ENCODE measurements around the gene TBX2. TPM values are rescaled to one million over a fixed set of nuclear protein-coding genes. Genes with fewer than 3 reads are reported as not detected.
A peak's percentile ranks its signal among the peaks of the same experiment; 100 is the strongest.

The TBX2 gene
- total RNA-seq (10 to 100 TPM in 2 of 9 donors, 1 to 10 TPM in 7; 6.4 to 16.0 (median 7.3) TPM), polyA plus RNA-seq (10 to 100 TPM in 2 of 3 donors, 1 to 10 TPM in 1; 2.4 to 22.1 (median 14.9) TPM)
- long read RNA-seq, donor 1 = 0 reads
- long read RNA-seq, donor 2 = 0 reads
- long read RNA-seq, donor 3 = 0 reads
- long read RNA-seq, donor 4 = 0 reads
- long read RNA-seq, donor 5, transcript TBX2-201 (7 exons, 3,339 nt) = major isoform, 27 of 28 reads
- long read RNA-seq, donor 5, partial matches to known transcripts = 0 of 28 reads
- long read RNA-seq, donor 5, other reads (novel, unspliced or antisense) = 1 of 28 reads
- long read RNA-seq, donor 6, partial matches to known transcripts = 0 of 1 reads
- long read RNA-seq, donor 6, other reads (novel, unspliced or antisense) = 1 of 1 reads
- long read RNA-seq, donor 7 = 0 reads
- long read RNA-seq, donor 8, partial matches to known transcripts = 0 of 2 reads
- long read RNA-seq, donor 8, other reads (novel, unspliced or antisense) = 0 of 2 reads
- long read RNA-seq, donor 9 = 0 reads
- long read RNA-seq, donor 10, partial matches to known transcripts = 0 of 1 reads
- long read RNA-seq, donor 10, other reads (novel, unspliced or antisense) = 0 of 1 reads

DNA sequence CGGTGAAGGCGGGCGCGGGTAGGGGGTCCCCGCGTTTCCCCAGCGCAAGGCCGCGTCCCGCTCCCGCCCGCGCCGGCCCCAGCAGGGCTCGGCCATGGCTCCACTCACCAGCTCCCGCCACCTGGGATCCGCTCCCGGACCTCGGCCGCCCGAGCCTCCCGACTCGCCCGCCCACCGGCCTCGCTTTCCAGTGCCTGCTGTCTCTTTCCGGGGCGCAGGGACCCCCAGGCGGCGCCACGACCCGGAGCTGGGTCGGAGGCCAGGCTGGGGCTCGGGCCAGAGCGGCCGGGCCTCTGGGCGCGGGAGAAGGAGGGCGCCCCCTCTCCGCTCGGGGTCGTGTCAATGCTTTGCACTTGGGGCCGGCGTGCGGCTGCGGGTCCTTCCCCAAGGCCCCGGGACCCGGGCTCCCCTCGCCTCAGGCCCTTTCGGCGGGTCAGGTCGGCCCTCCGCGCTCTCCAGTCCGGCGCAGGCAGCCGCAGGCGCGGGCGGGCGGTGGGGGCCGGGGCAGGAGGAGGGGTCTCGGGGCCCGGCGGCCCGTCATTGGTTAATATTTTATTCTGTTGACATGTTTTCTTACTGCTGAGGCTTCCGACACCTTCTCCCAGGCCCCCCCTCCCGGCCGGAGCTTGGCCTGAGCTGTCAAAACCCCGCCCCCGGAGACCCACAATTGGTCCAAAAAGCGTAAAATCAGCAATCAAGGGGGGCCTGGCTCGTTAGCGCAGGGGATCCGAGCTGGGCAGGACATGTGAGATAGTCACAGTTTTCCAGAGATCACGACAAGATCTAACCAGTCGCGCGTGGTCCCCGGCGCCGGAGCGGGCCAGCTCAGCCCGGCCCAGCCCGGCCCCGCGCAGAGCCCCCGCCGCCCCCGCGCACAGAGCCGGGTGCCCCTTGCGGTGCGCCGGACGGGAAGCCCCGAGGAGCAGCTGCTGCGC lies at the start of gene TBX2:
Gene TBX2, plus strand, starts transcription at position 713 of the 935 bp plus-strand sequence. CDS start 334 bp downstream, outside the sequence.
- 1 to 3% (median 1%) methylated on average over 22 to 98 of the region's 98 CpGs for WGBS, 4 donors
- TF ChIP-seq, protein P1, sequence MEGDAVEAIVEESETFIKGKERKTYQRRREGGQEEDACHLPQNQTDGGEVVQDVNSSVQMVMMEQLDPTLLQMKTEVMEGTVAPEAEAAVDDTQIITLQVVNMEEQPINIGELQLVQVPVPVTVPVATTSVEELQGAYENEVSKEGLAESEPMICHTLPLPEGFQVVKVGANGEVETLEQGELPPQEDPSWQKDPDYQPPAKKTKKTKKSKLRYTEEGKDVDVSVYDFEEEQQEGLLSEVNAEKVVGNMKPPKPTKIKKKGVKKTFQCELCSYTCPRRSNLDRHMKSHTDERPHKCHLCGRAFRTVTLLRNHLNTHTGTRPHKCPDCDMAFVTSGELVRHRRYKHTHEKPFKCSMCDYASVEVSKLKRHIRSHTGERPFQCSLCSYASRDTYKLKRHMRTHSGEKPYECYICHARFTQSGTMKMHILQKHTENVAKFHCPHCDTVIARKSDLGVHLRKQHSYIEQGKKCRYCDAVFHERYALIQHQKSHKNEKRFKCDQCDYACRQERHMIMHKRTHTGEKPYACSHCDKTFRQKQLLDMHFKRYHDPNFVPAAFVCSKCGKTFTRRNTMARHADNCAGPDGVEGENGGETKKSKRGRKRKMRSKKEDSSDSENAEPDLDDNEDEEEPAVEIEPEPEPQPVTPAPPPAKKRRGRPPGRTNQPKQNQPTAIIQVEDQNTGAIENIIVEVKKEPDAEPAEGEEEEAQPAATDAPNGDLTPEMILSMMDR (IDR thresholded peaks at IDR 0.05) = no peak
- TF ChIP-seq POLR2A (IDR thresholded peaks at IDR 0.05) = peak in 1 of 2 donors; percentile 6
- peak; percentile 57 to 91 (median 65) for DNase-seq
- H3K36me3 ChIP-seq (replicated peaks in 1 of 2) = no peaks in the 10 kb centered on the region
- H3K4me3 ChIP-seq = peak within 1 kb of the TSS in 3 of 4 donors; percentile 43 to 79 (median 63)
- intact Hi-C loops (cut with DNase I) = no loop called here
- peaks cover 26 to 38% of the 10 kb centered on the region in 2 donors for H3K4me1 ChIP-seq (replicated peaks in 1 of 2)
- peaks cover 38% of the 10 kb centered on the region for H3K27me3 ChIP-seq
- H3K9me3 ChIP-seq (replicated peaks in 1 of 3) = no peaks in the 10 kb centered on the region
- H3K27ac ChIP-seq = peak within 1 kb of the TSS in 4 of 5 donors; percentile 39 to 91 (median 66)

GRCh38 chr17:61351745-61352407 lies 47.8 kb upstream of the TBX2 start:
- Histone ChIP-seq H3K4me3 (no peak overlapping the region), H3K27me3 (no peaks in the 10 kb centered on the region), H3K4me1 (replicated peaks in 1 of 2) (no peaks in the 10 kb centered on the region), H3K27ac (no peak overlapping the region), H3K9me3 (replicated peaks in 1 of 3) (no peaks in the 10 kb centered on the region), H3K36me3 (replicated peaks in 1 of 2) (no peaks in the 10 kb centered on the region)
- no peak for DNase-seq
- intact Hi-C loops (cut with DNase I) = no loop called here
- WGBS, 4 donors = 80 to 93% (median 85%) methylated on average over 5 of the region's 5 CpGs
- TF ChIP-seq, protein P1 (IDR thresholded peaks at IDR 0.05) = no peak
- no peak for TF ChIP-seq POLR2A (IDR thresholded peaks at IDR 0.05)

DNA sequence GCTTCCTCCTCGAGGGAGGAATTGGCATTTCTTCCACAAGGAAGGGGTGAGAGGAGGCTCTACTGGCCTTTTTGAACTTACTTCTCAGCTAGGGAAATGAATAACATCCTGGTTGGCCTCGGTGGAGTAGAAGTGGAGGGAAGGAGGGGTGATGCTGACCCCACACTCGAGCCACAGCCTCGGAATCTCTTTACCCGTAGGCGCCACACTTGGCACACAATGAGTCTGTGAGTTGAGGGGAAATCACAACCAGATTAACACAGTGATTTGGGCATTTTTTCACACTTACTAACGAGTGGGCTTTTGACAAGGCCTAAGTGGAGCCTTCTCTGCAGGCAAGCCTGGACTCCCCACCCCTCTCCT lies 47.3 kb upstream of the TBX2 start:
- 68 to 74% (median 70%) methylated on average over 7 of the region's 7 CpGs for WGBS, 4 donors
- Histone ChIP-seq H3K36me3 (replicated peaks in 1 of 2) (no peaks in the 10 kb centered on the region), H3K4me3 (no peak overlapping the region), H3K27ac (peak overlapping the region in 1 of 5 donors; percentile 32), H3K9me3 (replicated peaks in 1 of 3) (no peaks in the 10 kb centered on the region), H3K27me3 (no peaks in the 10 kb centered on the region), H3K4me1 (replicated peaks in 1 of 2) (no peaks in the 10 kb centered on the region)
- DNase-seq = no peak
- no peak for TF ChIP-seq POLR2A (IDR thresholded peaks at IDR 0.05)
- TF ChIP-seq, protein P1 (IDR thresholded peaks at IDR 0.05) = no peak
- intact Hi-C loops (cut with DNase I) = no loop called here

Data from adrenal gland (tissue), 19 donors.